ENCODE data around the gene SUB1.

The SUB1 gene

DNA sequence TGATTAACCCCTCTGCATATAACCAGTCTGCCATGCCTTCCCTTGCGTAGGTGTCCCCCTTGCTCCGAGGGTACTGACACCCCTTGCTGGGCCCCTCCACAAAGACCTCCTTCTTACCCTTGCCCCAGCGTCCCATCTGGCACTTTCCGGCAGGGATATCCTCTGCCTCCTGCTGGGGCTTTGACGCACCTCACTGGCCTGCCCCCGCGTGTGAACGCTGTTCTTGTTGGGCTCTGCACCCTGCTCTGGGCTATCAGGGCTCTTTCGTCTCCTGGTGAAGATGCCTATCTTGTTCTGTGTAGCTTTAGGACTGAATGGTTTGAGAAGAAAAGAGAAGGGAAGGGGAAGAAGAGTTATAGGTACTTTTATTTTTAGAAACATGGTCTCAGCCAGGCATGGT lies 53.0 kb downstream of the SUB1 start:
- TF ChIP-seq ZFX (IDR thresholded peaks at IDR 0.05; ENCODE audit: borderline replicate concordance) = no peak
- TF ChIP-seq, protein P1, sequence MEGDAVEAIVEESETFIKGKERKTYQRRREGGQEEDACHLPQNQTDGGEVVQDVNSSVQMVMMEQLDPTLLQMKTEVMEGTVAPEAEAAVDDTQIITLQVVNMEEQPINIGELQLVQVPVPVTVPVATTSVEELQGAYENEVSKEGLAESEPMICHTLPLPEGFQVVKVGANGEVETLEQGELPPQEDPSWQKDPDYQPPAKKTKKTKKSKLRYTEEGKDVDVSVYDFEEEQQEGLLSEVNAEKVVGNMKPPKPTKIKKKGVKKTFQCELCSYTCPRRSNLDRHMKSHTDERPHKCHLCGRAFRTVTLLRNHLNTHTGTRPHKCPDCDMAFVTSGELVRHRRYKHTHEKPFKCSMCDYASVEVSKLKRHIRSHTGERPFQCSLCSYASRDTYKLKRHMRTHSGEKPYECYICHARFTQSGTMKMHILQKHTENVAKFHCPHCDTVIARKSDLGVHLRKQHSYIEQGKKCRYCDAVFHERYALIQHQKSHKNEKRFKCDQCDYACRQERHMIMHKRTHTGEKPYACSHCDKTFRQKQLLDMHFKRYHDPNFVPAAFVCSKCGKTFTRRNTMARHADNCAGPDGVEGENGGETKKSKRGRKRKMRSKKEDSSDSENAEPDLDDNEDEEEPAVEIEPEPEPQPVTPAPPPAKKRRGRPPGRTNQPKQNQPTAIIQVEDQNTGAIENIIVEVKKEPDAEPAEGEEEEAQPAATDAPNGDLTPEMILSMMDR (IDR thresholded peaks at IDR 0.05) = no peak
- H3K27ac ChIP-seq = no peak overlapping the region

DNA sequence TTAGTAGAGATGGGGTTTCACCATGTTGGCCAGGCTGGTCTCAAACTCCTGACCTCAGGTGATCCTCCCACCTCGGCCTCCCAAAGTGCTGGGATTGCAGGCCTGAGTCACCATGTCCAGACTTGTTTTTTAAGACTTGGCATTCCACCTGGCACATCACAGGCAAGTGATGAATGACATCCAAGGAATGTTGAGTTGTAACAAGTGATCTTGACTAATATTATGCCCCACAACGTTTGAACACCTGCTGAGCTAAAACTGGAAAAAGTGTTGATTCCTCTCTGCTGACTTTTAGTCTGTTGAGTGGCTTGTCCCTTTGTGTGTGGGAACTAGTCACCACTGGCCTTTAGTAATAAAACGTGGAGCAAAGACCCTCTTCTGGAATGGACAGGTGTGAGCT lies 54.6 kb downstream of the SUB1 start:
- TF ChIP-seq, protein P1 (IDR thresholded peaks at IDR 0.05) = no peak
- TF ChIP-seq ZFX (IDR thresholded peaks at IDR 0.05; ENCODE audit: borderline replicate concordance) = no peak
- no peak overlapping the region for H3K27ac ChIP-seq

DNA sequence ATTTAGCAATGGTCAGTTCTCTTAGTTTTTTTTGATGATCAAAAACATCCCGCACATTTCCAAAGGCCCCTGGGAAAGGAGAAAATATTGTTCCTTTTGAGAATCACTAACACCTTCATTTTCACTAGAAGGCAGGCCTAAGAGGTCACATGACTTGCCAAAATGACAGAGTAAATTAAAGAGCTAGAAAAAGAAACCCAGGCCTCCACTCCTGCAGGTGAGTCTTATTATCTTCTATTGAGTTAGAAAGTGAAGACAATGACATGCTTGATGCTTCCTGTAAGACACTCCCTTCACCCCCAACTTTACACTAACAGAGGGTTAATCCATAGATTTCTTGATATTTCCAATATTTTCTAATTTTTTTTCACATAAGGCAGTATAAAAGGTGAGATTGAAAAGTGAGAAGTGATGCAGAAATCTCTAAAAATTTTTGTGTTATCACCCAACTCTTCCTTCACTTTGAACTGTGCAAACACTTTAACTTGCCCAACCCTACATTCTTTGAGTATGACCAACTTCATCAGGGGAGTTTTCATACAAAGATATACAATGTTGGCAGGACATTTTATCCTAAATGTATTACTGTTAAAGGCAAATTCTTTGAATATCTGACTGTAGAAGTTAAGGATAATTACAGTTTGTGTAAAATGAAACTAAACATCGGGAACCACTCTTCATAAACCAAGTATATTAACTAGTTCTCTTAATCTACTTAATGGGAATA lies 57.1 kb downstream of the SUB1 start:
- TF ChIP-seq ZFX (IDR thresholded peaks at IDR 0.05; ENCODE audit: borderline replicate concordance) = no peak
- TF ChIP-seq, protein P1 (IDR thresholded peaks at IDR 0.05) = no peak
- H3K27ac ChIP-seq = no peak overlapping the region

DNA sequence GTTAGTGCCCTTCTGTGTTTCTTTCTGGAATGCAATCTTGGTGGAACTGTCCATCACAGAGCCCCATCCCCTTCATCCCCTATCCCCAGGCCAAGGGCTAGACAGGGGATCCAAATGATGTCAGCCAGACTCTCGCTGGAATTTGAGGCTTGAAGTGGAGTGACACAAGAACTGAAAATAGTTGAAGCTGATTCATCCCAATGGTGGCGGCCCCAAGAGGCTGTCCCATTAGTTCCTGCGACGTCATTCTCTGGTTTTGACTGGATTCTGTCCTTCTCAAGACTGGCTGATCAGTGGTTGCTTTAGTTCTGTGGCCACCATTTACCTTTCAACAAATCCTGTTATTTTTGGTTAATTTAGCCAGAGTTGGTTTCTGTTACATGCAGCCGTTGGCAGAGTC lies 59.9 kb downstream of the SUB1 start:
- TF ChIP-seq, protein P1 (IDR thresholded peaks at IDR 0.05) = no peak
- no peak for TF ChIP-seq ZFX (IDR thresholded peaks at IDR 0.05; ENCODE audit: borderline replicate concordance)
- no peak overlapping the region for H3K27ac ChIP-seq

DNA sequence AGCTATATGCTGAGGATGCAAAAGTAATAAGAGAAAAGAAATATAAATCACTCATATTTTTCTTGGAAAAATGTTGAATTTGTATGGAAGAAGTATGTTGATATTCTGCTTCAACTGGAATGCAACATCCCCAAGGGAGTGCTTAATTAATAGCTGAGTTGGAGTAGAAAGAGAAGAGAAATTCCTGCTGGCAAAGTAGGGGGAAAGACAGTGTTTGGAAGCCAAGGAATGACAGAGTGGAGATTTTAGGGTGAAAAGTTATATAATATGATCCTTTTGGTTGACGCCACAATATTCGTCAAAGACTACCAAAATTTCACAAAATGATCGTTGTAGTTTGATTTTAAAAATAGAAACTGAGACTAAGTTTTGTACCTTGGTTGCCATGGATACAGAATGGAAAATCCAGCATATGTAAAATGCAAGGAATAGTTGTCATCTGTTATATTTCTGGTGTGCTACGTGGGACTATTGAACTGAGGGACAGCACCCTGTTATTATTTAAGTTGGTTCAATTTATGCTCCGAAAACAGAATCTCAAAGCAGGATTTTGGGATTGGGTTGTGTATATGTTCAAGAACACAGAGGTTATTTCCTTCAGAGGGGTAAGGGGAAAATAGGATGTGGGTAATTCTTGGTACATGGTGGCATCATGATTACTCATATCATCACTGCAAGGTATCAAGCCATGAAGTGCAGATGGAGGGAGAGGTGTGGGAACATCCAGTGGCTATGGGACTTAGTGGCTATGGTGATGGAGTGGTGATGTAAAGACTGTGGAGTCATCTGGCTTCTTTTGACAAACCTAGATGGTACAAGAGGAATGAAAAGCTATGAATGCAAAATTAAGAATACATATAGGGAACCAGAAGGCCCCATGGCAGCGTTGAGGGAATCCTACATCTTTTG lies 61.0 kb downstream of the SUB1 start:
- no peak overlapping the region for H3K27ac ChIP-seq
- TF ChIP-seq ZFX (IDR thresholded peaks at IDR 0.05; ENCODE audit: borderline replicate concordance) = no peak
- TF ChIP-seq, protein P1 (IDR thresholded peaks at IDR 0.05) = no peak

DNA sequence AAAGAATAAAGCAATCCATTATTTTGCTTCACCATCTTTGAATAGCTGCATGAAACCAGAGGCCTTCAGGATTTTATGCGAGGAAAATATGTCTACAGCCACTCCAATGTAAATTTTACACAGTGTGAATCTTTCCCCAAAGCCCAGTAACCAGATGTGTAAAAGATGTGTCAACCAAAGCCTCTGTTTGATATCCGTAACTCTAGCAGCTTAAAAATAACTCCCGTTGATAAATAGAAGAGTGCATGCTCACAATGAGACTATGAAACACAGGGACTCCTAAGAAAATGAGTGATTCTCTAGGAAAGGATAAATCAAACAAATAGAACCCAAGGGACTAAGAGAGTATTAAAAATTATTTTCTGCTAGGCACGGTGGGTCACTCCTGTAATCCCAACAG lies 65.7 kb downstream of the SUB1 start:
- TF ChIP-seq, protein P1 (IDR thresholded peaks at IDR 0.05) = no peak
- TF ChIP-seq ZFX (IDR thresholded peaks at IDR 0.05; ENCODE audit: borderline replicate concordance) = no peak
- no peak overlapping the region for H3K27ac ChIP-seq

DNA sequence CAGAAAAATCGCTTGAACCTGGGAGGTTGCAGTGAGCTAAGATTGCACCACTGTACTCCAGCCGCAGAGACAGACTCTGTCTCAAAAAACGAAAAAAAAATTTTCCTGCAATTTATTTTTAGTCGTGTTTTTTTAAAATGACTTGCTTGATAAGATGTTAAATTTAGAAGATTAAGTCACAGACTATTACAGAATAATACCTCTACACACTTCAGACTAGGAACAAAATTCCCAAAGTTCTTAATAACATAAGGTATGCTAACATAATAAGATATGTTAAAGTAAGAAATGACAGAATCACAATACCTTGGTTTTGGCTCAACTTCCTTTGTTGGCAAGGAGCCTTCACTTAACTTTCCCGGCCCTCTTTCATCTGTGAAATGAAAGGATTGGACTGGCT lies 66.3 kb downstream of the SUB1 start:
- no peak overlapping the region for H3K27ac ChIP-seq
- TF ChIP-seq ZFX (IDR thresholded peaks at IDR 0.05; ENCODE audit: borderline replicate concordance) = no peak
- TF ChIP-seq, protein P1 (IDR thresholded peaks at IDR 0.05) = no peak

Measured in 22Rv1 (cell line).